ENCODE data around the gene ZNF618.

- TF ChIP-seq CTCF (IDR thresholded peaks at IDR 0.05), result no peak
- no peak for TF ChIP-seq POLR2AphosphoS5 (IDR thresholded peaks at IDR 0.05; ENCODE audit: insufficient read depth in 1 of 2, low read depth in 1 of 2)
- TF ChIP-seq POLR2A (IDR thresholded peaks at IDR 0.05), result no peak
These were observed 31.6 kb upstream of the ZNF618 start for GRCh38 chr9:113844466-113844865.

Measured in vagina (tissue), 2 donors.